HepG2 (cell line): ENCODE data around the gene RPS6KA5. TPM values are rescaled to one million over a fixed set of nuclear protein-coding genes. Genes with fewer than 3 reads are reported as not detected.

Experiments used
- ATAC-seq: fragments of 200-7000 bp; cut with Tn5 transposase; 3 replicates; pipeline ENCODE4 v1.9.1; 2020; ENCODE audit warnings: mild to moderate bottlenecking, moderate library complexity
- BruUV-seq: library from RNA; stranded (reverse); fragments of 400-500 nt; replicated peaks from 2 replicates; lab custom pipeline; 2021; lab: Mats Ljungman, UMichigan
- CTCF ChIA-PET: fragments of 300-600 bp; formaldehyde crosslinking; extraction: SDS; loops from one replicate; lab custom pipeline; 2021; ENCODE audit warnings: low total read pairs, inconsistent platforms, low intra/inter-chr PET ratio; lab: Yijun Ruan, JAX
- POLR2A ChIA-PET: fragments of 350-600 bp; sonication (Branson Sonifier 250); formaldehyde crosslinking; loops from one replicate; lab custom pipeline; 2020; ENCODE audit warnings: antibody characterized with exemption, inconsistent platforms; lab: Yijun Ruan, JAX
- DNase-seq: peaks from one replicate; pipeline ENCODE4 v3.0.0-alpha.2; 2015; ENCODE audit warnings: low spot score
- FAIRE-seq: peaks from 3 replicates; lab custom pipeline; 2011; peaks lifted over from hg19 to GRCh38; lab: Jason Lieb, UNC
- H2AFZ ChIP-seq: one replicate; pipeline ENCODE4 v1.6.1; 2011; ENCODE audit warnings: low read length, inconsistent platforms
- H3K27ac ChIP-seq: fragments of 300-600 bp; 3 replicates; pipeline ENCODE4 v1.8.0; 2011; ENCODE audit warnings: mixed run types, mild to moderate bottlenecking, mixed read lengths, low read length, inconsistent platforms; ENCODE audit not compliant: insufficient read depth; ENCODE audit errors: extremely low read length
- H3K27me3 ChIP-seq, 2 experiments: fragments of 200-600 bp in 1 of 2; 2 replicates in 1 of 2; 3 replicates in 1 of 2; pipeline versions ENCODE4 v1.6.0 to v1.8.0; 2011; ENCODE audit warnings: low read length in 2 of 2, mild to moderate bottlenecking in 2 of 2, moderate library complexity in 2 of 2, inconsistent platforms in 1 of 2; ENCODE audit not compliant: insufficient read depth in 2 of 2, control insufficient read depth in 1 of 2
- H3K36me3 ChIP-seq, 2 experiments: fragments of 200-600 bp in 1 of 2; replicated peaks in 1 of 2; 2 replicates in 1 of 2; 3 replicates in 1 of 2; pipeline versions ENCODE4 v1.5.1 to v1.8.0; 2011; ENCODE audit warnings: low read length in 2 of 2, inconsistent platforms in 1 of 2; ENCODE audit not compliant: insufficient read depth in 2 of 2, control insufficient read depth in 1 of 2
- H3K4me1 ChIP-seq: 2 replicates; pipeline ENCODE4 v1.5.1; 2012; ENCODE audit warnings: low read length, inconsistent platforms; ENCODE audit not compliant: insufficient read depth
- H3K4me2 ChIP-seq: 2 replicates; pipeline ENCODE4 v1.6.0; 2011; ENCODE audit warnings: low read depth, low read length, inconsistent platforms
- H3K4me3 ChIP-seq, 3 experiments: fragments of 200-600 bp in 1 of 3; sonication (generic), shearing (Covaris generic) in 1 of 3; replicated peaks in 1 of 3; 2 replicates each; pipeline ENCODE4 v1.5.1; 2011 to 2016; ENCODE audit warnings: low read length in 3 of 3, inconsistent platforms in 2 of 3, low read depth in 2 of 3, mild to moderate bottlenecking in 2 of 3, control low read depth in 1 of 3, mixed read lengths in 1 of 3; ENCODE audit not compliant: insufficient read depth in 1 of 3
- H3K79me2 ChIP-seq: one replicate; pipeline ENCODE4 v1.6.1; 2011; ENCODE audit warnings: low read length, inconsistent platforms; ENCODE audit not compliant: insufficient read depth
- H3K9ac ChIP-seq: 2 replicates; pipeline ENCODE4 v1.6.0; 2011; ENCODE audit warnings: mild to moderate bottlenecking, low read depth, low read length, inconsistent platforms; ENCODE audit not compliant: insufficient read depth
- H3K9me3 ChIP-seq: 2 replicates; pipeline ENCODE4 v1.5.1; 2012; ENCODE audit warnings: mild to moderate bottlenecking, low read length
- H4K20me1 ChIP-seq: 2 replicates; pipeline ENCODE4 v1.6.0; 2011; ENCODE audit warnings: inconsistent platforms, mild to moderate bottlenecking, low read length, moderate library complexity; ENCODE audit not compliant: insufficient read depth
- ATF1 ChIP-seq: IDR thresholded peaks from 2 replicates; pipeline ENCODE4 v1.6.1; 2016; ENCODE audit warnings: mild to moderate bottlenecking, control low read depth
- MATR3 ChIP-seq: sonication (generic); formaldehyde crosslinking; IDR thresholded peaks from 2 replicates; pipeline ENCODE4 v1.4.0; 2020; ENCODE audit warnings: missing genetic modification reagents
- MED13 ChIP-seq: sonication (generic); formaldehyde crosslinking; IDR thresholded peaks from 2 replicates; pipeline ENCODE4 v1.5.0; 2020; ENCODE audit warnings: missing genetic modification reagents
- POLR2G ChIP-seq: fragments of 200-400 bp; formaldehyde crosslinking; IDR thresholded peaks from 2 replicates; pipeline ENCODE4 v1.6.1; 2018; ENCODE audit warnings: mild to moderate bottlenecking, low read depth, low read length, moderate library complexity
- RAD51 ChIP-seq: fragments of 450-650 bp; IDR thresholded peaks from 2 replicates; pipeline ENCODE4 v1.6.1; 2016; ENCODE audit warnings: borderline replicate concordance
- RBAK ChIP-seq: sonication (generic); formaldehyde crosslinking; IDR thresholded peaks from 2 replicates; pipeline ENCODE4 v1.5.1; 2020; ENCODE audit warnings: mild to moderate bottlenecking, missing genetic modification reagents
- SAFB2 ChIP-seq: sonication (generic); formaldehyde crosslinking; IDR thresholded peaks from 2 replicates; pipeline ENCODE4 v1.5.1; 2020; ENCODE audit warnings: missing genetic modification reagents, low read depth, mild to moderate bottlenecking, borderline replicate concordance
- TBL1XR1 ChIP-seq: fragments of 150-350 bp; IDR thresholded peaks from 2 replicates; pipeline ENCODE4 v1.6.1; 2014; ENCODE audit warnings: borderline replicate concordance, low read length; ENCODE audit not compliant: partially characterized antibody
- ZBTB33 ChIP-seq: sonication (generic); formaldehyde crosslinking; IDR thresholded peaks from 2 replicates; pipeline ENCODE4 v1.4.0; 2020; ENCODE audit warnings: missing genetic modification reagents
- ZFYVE20 ChIP-seq: sonication (generic); formaldehyde crosslinking; IDR thresholded peaks from 2 replicates; pipeline ENCODE4 v1.8.0; 2023; ENCODE audit warnings: low read depth, mild to moderate bottlenecking, moderate library complexity, missing genetic modification reagents, borderline replicate concordance
- ZNF362 ChIP-seq: sonication (generic); formaldehyde crosslinking; IDR thresholded peaks from 2 replicates; pipeline ENCODE4 v1.4.0; 2020; ENCODE audit warnings: missing genetic modification reagents, mild to moderate bottlenecking, borderline replicate concordance
- ZNF790 ChIP-seq: sonication (generic); formaldehyde crosslinking; IDR thresholded peaks from 2 replicates; pipeline ENCODE4 v1.8.0; 2022; ENCODE audit warnings: missing genetic modification reagents, mild to moderate bottlenecking, borderline replicate concordance
- WGBS: methylation state at CpG from one replicate; pipeline ENCODE4 v1.1.6; 2017; ENCODE audit warnings: low lambda C conversion rate; 5-methylcytosine and 5-hydroxymethylcytosine counted together
- in situ Hi-C: cut with HindIII; loops from 2 replicates; pipeline ENCODE4 v1.10.0; 2017; ENCODE audit warnings: low pct_unique_long_range_greater_than_20kb; ENCODE audit not compliant: extremely low pct_ligation_motif_present
- intact Hi-C: fragments of 100-400 bp; cut with micrococcal nuclease; formaldehyde crosslinking; loops from one replicate; pipeline ENCODE4 v1.10.0; 2022; ENCODE audit not compliant: unreplicated experiment
- polyA plus RNA-seq, 8 experiments: library from polyadenylated mRNA; depleted of rRNA in 3 of 8; stranded (reverse) in 7 of 8; unstranded in 1 of 8; fragments of >200 nt; fragmentation: Illumina TruSeq in 4 of 8; extraction: Trizol in 4 of 8; gene quantifications; 2 replicates each; pipeline versions ENCODE4 v1.2.1 to v1.2.3, GENCODE V29; 2011 to 2016; ENCODE audit warnings: low read depth in 4 of 8, missing spikeins in 1 of 8, mixed read lengths in 1 of 8; ENCODE audit not compliant: insufficient read depth in 1 of 8
- total RNA-seq, 5 experiments: library from RNA; depleted of rRNA; stranded (reverse); fragments of >200 nt; fragmentation: Illumina TruSeq; extraction: Trizol; gene quantifications; 2 replicates each; pipeline ENCODE4 v1.2.3, GENCODE V29; 2016; ENCODE audit warnings: low read depth in 1 of 5
- TF ChIP-seq, protein P1 (sequence below): sonication (generic); formaldehyde crosslinking; IDR thresholded peaks from 2 replicates; pipeline ENCODE4 v1.8.0; 2022; ENCODE audit warnings: missing genetic modification reagents, mild to moderate bottlenecking, borderline replicate concordance

Gene RPS6KA5
- total and polyA plus RNA-seq, 2 of the 13 experiments (the other 11 are each of a cell fraction or from before 2014, with no cell fraction given): 0.50 to 0.58 TPM

DNA sequence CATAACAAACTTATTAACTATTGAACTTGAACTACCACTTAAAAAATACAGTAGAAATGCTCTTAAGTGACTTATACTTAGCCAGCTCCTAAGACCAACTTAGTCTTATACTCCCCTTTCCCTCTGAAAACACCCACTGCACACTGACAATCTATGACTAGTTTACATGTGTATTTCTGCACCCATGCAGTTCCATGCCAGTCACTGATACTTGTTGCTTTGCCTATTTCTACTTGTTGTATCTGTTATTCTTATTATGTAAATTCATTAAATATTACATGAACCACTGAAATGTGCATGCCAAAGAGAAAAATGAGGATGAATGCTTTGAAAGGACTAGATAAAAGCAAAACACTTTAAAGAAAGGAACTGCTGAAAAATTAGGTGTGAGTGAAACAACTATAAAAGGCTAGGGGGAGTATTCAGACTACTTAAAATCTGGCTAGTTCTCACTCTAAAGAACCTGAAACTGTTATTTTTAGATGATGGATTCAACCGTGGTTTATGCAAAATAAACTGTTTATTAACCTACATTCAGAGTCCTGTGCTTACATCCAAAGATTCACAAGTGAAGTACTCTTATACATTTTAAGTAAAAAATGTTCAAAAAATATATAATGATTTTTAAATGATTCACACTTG is 74.7 kb downstream of the RPS6KA5 start:
- TF ChIP-seq MATR3 (CRISPR knock-in tag) (no peak), POLR2G (no peak)
- DNase-seq: no peak
- Histone ChIP-seq H3K4me2 (no peak overlapping the region), H2AFZ (no peak overlapping the region), H3K9me3 (no peaks in the 10 kb centered on the region), H3K79me2 (no peaks in the 10 kb centered on the region), H3K9ac (no peak overlapping the region), H4K20me1 (no peaks in the 10 kb centered on the region), H3K4me3 (no peak overlapping the region), H3K27ac (no peak overlapping the region), H3K27me3 (no peaks in the 10 kb centered on the region), H3K36me3 (no peaks in the 10 kb centered on the region), H3K4me1 (no peaks in the 10 kb centered on the region)
- intact Hi-C loops: no loop called here
- FAIRE-seq: no peak
- ATAC-seq: no peak
- in situ Hi-C loops: no loop called here
- 3% methylated on average over 1 of the region's 1 CpG for WGBS
- CTCF ChIA-PET: no interaction called here
- no TSS peak for BruUV-seq
- POLR2A ChIA-PET: no interaction called here

GRCh38 chr14:90983560-90983959 is 76.9 kb downstream of the RPS6KA5 start:
- in situ Hi-C loops: no loop called here
- ATAC-seq (no peak), FAIRE-seq (no peak), DNase-seq (no peak)
- Histone ChIP-seq H4K20me1 (no peaks in the 10 kb centered on the region), H3K4me2 (no peak overlapping the region), H3K36me3 (no peaks in the 10 kb centered on the region), H3K27ac (no peak overlapping the region), H3K9ac (no peak overlapping the region), H3K27me3 (no peaks in the 10 kb centered on the region), H3K9me3 (no peaks in the 10 kb centered on the region), H2AFZ (no peak overlapping the region), H3K79me2 (no peaks in the 10 kb centered on the region), H3K4me3 (no peak overlapping the region), H3K4me1 (no peaks in the 10 kb centered on the region)
- ChIA-PET CTCF (no interaction called here), POLR2A (no interaction called here)
- no TSS peak for BruUV-seq
- 72% methylated on average over 4 of the region's 4 CpGs for WGBS
- intact Hi-C loops: no loop called here
- TF ChIP-seq, protein P1, sequence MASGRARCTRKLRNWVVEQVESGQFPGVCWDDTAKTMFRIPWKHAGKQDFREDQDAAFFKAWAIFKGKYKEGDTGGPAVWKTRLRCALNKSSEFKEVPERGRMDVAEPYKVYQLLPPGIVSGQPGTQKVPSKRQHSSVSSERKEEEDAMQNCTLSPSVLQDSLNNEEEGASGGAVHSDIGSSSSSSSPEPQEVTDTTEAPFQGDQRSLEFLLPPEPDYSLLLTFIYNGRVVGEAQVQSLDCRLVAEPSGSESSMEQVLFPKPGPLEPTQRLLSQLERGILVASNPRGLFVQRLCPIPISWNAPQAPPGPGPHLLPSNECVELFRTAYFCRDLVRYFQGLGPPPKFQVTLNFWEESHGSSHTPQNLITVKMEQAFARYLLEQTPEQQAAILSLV (CRISPR knock-in tag): no peak
- TF ChIP-seq MED13 (CRISPR knock-in tag) (no peak), TBL1XR1 (no peak), ZNF790 (CRISPR knock-in tag) (no peak), RBAK (CRISPR knock-in tag) (no peak), ATF1 (CRISPR knock-in tag) (no peak), SAFB2 (CRISPR knock-in tag) (no peak), ZFYVE20 (no peak), ZNF362 (no peak), RAD51 (no peak), ZBTB33 (no peak)
